ENCODE measurements around the gene FAM171A1.

DNA sequence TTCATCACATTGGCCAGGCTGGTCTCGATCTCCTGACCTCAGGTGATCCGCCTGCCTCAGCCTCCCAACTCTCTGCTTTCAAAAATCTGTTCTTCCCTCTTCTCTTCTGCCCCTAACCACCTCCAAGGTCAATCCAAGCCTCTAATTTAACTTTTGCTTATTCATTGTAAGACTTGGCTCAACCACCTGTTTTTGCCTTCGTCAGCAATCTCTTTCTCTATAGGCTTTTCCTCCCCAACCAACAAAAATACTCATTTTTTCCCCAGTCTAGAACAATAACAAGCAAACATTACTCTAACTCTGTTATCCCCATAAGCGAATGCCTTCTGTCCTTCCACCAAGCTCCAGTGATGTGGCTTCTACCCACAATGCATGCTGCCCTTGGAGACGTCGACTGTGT is 112.8 kb downstream of the FAM171A1 start:
- no peak for TF ChIP-seq CTCF (IDR thresholded peaks at IDR 0.05; ENCODE audit: low read length)
- TF ChIP-seq EZH2phosphoT487 (IDR thresholded peaks at IDR 0.05; ENCODE audit: low read length) = no peak
